HEK293T (cell line): ENCODE data around the gene GNAL.
A peak's percentile ranks its signal among the peaks of the same experiment; 100 is the strongest.

Experiments
- CTCF ChIA-PET: fragments of 350-600 bp; formaldehyde crosslinking; extraction: SDS; loops from one replicate; lab custom pipeline; 2021; ENCODE audit warnings: antibody characterized with exemption, inconsistent platforms; lab: Yijun Ruan, JAX
- POLR2A ChIA-PET: fragments of 350-600 bp; formaldehyde crosslinking; extraction: SDS; loops from one replicate; lab custom pipeline; 2020; ENCODE audit warnings: antibody characterized with exemption, inconsistent platforms; lab: Yijun Ruan, JAX
- DNase-seq: peaks from one replicate; pipeline ENCODE4 v3.0.0; 2012; ENCODE audit warnings: mixed read lengths; ENCODE audit errors: extremely low spot score
- ARNT ChIP-seq: fragments of 450-650 bp; IDR thresholded peaks from 2 replicates; pipeline ENCODE4 v1.6.1; 2017; ENCODE audit warnings: mild to moderate bottlenecking
- BHLHE40 ChIP-seq: fragments of 450-650 bp; IDR thresholded peaks from 2 replicates; pipeline ENCODE4 v1.6.1; 2016; ENCODE audit warnings: mild to moderate bottlenecking, moderate library complexity, borderline replicate concordance
- CTBP1 ChIP-seq: fragments of 450-650 bp; IDR thresholded peaks from 2 replicates; pipeline ENCODE4 v1.6.1; 2016; ENCODE audit warnings: borderline replicate concordance
- ELF4 ChIP-seq: fragments of 450-650 bp; IDR thresholded peaks from 2 replicates; pipeline ENCODE4 v1.6.1; 2017; ENCODE audit warnings: antibody characterized with exemption
- FOXA1 ChIP-seq: fragments of 450-650 bp; IDR thresholded peaks from 2 replicates; pipeline ENCODE4 v1.6.1; 2016; ENCODE audit warnings: mild to moderate bottlenecking
- FOXK2 ChIP-seq: fragments of 450-650 bp; IDR thresholded peaks from 2 replicates; pipeline ENCODE4 v1.6.1; 2016; ENCODE audit warnings: mild to moderate bottlenecking
- FOXM1 ChIP-seq: fragments of 450-650 bp; IDR thresholded peaks from 2 replicates; pipeline ENCODE4 v1.6.1; 2017; ENCODE audit warnings: mild to moderate bottlenecking, borderline replicate concordance
- HDGF ChIP-seq: fragments of 450-650 bp; IDR thresholded peaks from 2 replicates; pipeline ENCODE4 v1.6.1; 2017; ENCODE audit warnings: antibody characterized with exemption, borderline replicate concordance
- L3MBTL2 ChIP-seq: fragments of 450-650 bp; conservative IDR thresholded peaks from 2 replicates; pipeline ENCODE4 v1.6.1; 2016; ENCODE audit warnings: mild to moderate bottlenecking
- LEF1 ChIP-seq: fragments of 450-650 bp; IDR thresholded peaks from 2 replicates; pipeline ENCODE4 v1.6.1; 2017; ENCODE audit warnings: mild to moderate bottlenecking, borderline replicate concordance
- NFRKB ChIP-seq: fragments of 450-650 bp; IDR thresholded peaks from 2 replicates; pipeline ENCODE4 v1.6.1; 2016; ENCODE audit warnings: mild to moderate bottlenecking, moderate library complexity
- PKNOX1 ChIP-seq: fragments of 450-650 bp; IDR thresholded peaks from 2 replicates; pipeline ENCODE4 v1.6.1; 2016
- SP1 ChIP-seq: fragments of 450-650 bp; IDR thresholded peaks from 2 replicates; pipeline ENCODE4 v1.6.1; 2017
- SUZ12 ChIP-seq: fragments of 450-650 bp; IDR thresholded peaks from 2 replicates; pipeline ENCODE4 v1.6.1; 2016; ENCODE audit warnings: mild to moderate bottlenecking
- TARDBP ChIP-seq: fragments of 450-650 bp; IDR thresholded peaks from 2 replicates; pipeline ENCODE4 v1.6.1; 2016
- ZNF384 ChIP-seq: fragments of 450-650 bp; IDR thresholded peaks from 2 replicates; pipeline ENCODE4 v1.6.1; 2016

The GNAL gene

GRCh38 chr18:11752116-11752911, 63.2 kb downstream of the GNAL start:
- TF ChIP-seq FOXK2 (no peak), TARDBP (no peak), BHLHE40 (no peak), L3MBTL2 (no peak), HDGF (no peak), CTBP1 (no peak), FOXM1 (no peak), FOXA1 (no peak)
- no peak for DNase-seq
- CTCF ChIA-PET: no interaction called here
- POLR2A ChIA-PET: no interaction called here

DNA sequence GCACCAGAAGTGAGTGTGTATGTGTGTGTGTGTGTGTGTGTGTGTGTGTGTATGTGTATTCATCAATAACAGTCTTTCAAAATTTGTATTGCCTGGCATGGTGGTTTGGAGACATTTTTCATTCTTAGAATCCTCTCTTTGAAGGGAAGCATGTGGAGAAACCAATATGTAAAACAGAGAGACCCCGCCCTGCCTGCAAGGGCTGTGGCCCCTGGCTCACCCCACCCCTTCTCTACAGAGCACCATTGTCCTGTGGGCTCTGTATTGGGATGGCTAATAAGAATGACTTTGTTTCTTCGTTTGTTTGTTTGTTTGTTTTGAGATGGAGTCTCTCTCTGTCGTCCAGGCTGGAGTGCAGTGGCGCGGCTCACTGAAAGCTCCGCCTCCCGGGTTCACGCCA, 65.9 kb downstream of the GNAL start:
- POLR2A ChIA-PET: no interaction called here
- CTCF ChIA-PET: no interaction called here

DNA sequence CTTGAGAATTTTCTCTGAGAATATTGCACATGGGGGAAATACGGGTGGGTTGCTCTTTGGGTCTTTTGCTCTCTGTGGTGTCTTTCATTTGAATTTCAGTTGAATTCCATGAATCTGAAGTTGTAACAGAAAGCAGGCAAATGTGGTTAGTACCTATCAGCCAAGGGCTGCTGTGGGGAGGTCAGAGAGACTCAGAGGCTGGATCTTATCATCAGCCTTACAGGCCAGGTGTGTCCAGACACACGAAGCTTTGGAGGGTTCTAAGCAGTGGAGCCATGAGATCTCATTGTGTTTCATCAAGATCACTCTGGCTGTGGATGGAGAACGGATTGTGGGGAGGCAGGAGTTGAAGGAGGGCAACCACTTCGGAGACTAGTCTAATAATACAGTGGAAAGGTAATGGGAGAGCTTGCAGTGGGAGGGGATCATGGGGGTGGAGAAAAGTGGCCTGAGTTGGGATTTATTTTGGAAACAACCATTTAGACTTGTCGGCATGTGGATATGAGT, 68.1 kb downstream of the GNAL start:
- POLR2A ChIA-PET: no interaction called here
- CTCF ChIA-PET: interaction anchor here (0.7 kb wide), 1 partner anchor 95 kb away, joined by 4 read pairs; no protein-coding TSS in a partner anchor
- no peak for TF ChIP-seq SP1
- TF ChIP-seq ELF4: no peak
- no peak for TF ChIP-seq ARNT
- no peak for TF ChIP-seq SUZ12
- no peak for TF ChIP-seq ZNF384
- no peak for DNase-seq

More for the DNA sequence above, 65.9 kb downstream of the GNAL start:
- no peak for DNase-seq
- TF ChIP-seq CTBP1 (no peak), NFRKB (no peak), ZNF384 (no peak), TARDBP (no peak), L3MBTL2 (no peak), SP1 (no peak), ARNT (no peak), BHLHE40 (no peak), HDGF (no peak), FOXA1 (no peak), FOXK2 (no peak), ELF4 (no peak), FOXM1 (no peak), PKNOX1 (no peak), LEF1 (no peak), SUZ12 (no peak)

GRCh38 chr18:11759456-11759855, 70.4 kb downstream of the GNAL start:
- no peak for DNase-seq
- ChIA-PET POLR2A (no interaction called here), CTCF (no interaction called here)
- no peak for TF ChIP-seq LEF1
- TF ChIP-seq NFRKB: no peak
- TF ChIP-seq SUZ12: no peak
- no peak for TF ChIP-seq FOXA1
- no peak for TF ChIP-seq HDGF
- TF ChIP-seq L3MBTL2: no peak
- TF ChIP-seq CTBP1: no peak
- no peak for TF ChIP-seq ELF4
- no peak for TF ChIP-seq PKNOX1
- no peak for TF ChIP-seq FOXM1
- no peak for TF ChIP-seq ZNF384
- no peak for TF ChIP-seq ARNT
- no peak for TF ChIP-seq TARDBP
- TF ChIP-seq BHLHE40: no peak
- no peak for TF ChIP-seq FOXK2
- TF ChIP-seq SP1: no peak

DNA sequence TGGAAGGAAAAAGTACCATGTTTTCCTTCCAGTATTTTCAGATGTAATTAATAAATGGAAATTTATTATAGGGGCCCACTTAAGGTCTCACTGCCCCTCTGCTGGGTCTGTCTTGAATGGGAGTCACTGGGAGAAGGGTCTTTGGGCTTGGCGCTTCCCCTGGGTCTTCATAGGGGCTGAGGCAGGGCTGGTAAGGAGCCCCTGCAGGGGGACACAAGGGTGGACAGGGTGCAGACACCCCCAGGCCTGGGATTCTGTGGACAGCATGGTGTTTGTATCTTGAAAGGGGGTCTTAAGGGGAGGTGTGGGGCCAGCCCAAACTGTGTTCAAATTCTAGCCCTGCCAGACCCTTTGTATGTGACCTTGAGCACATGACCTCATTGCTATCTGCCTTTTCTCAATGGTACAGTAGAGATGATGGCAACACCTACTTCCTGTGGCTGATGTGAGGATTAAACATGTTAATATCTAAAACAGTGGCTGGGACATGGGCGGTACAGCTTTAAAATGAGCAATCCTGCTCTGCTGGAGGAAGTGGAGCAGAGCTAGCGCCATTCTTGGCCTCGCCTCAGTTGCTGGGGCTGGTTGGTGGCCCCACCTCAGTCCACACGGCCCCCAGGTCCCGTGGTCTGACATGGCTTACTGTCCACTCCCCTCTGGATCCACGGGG, 71.6 kb downstream of the GNAL start:
- TF ChIP-seq HDGF: no peak
- TF ChIP-seq FOXK2: no peak
- TF ChIP-seq PKNOX1: no peak
- TF ChIP-seq SUZ12: no peak
- TF ChIP-seq BHLHE40: no peak
- TF ChIP-seq ZNF384: no peak
- no peak for TF ChIP-seq ARNT
- no peak for TF ChIP-seq L3MBTL2
- no peak for TF ChIP-seq CTBP1
- no peak for TF ChIP-seq ELF4
- TF ChIP-seq SP1: no peak
- TF ChIP-seq FOXA1: no peak
- TF ChIP-seq NFRKB: no peak
- CTCF ChIA-PET: no interaction called here
- POLR2A ChIA-PET: no interaction called here
- no peak for DNase-seq

DNA sequence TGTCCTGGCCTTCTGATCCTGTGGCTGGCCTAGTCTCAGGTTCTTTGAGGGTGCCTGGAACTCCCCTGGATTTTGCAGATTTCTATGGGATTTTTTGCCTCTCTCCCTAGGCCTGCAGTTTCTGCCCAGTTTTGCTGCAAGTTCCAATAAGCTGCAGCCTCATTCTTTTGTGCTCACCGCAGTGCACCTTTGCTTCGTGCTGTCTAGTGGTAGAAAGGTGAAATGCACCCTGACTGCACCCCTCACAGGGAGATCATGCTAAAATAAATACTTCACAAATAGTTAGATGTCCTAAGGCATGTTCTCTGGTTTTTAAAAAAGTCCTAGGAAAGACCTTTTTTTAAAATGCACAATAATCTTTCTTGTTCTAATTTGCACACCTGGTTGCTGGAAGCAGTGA, 72.5 kb downstream of the GNAL start:
- ChIA-PET CTCF (no interaction called here), POLR2A (no interaction called here)
- no peak for TF ChIP-seq SP1
- no peak for TF ChIP-seq NFRKB
- TF ChIP-seq PKNOX1: no peak
- no peak for TF ChIP-seq ELF4
- TF ChIP-seq L3MBTL2: no peak
- TF ChIP-seq CTBP1: no peak
- TF ChIP-seq LEF1: no peak
- no peak for TF ChIP-seq FOXM1
- TF ChIP-seq HDGF: no peak
- no peak for TF ChIP-seq FOXA1
- no peak for TF ChIP-seq ZNF384
- TF ChIP-seq SUZ12: no peak
- no peak for TF ChIP-seq ARNT
- no peak for TF ChIP-seq BHLHE40
- TF ChIP-seq FOXK2: no peak
- TF ChIP-seq TARDBP: no peak
- DNase-seq: peak; percentile 18
